HL-60 (cell line): ENCODE results near the gene SMYD2.

Experiments used
- DNase-seq, 2 experiments: peaks; one replicate each; pipeline ENCODE4 v3.0.0-alpha.2; 2010 to 2020; ENCODE audit warnings: low read depth in 1 of 2, low spot score in 1 of 2
- H3K27ac ChIP-seq: fragments of 250-450 bp; sonication (Bioruptor Pico); replicated peaks from 2 replicates; pipeline ENCODE4 v1.5.1; 2020; ENCODE audit warnings: mild to moderate bottlenecking, moderate library complexity
- H3K27me3 ChIP-seq: fragments of 250-450 bp; sonication (Bioruptor Pico); 2 replicates; pipeline ENCODE4 v1.5.1; 2021; ENCODE audit warnings: mild to moderate bottlenecking, moderate library complexity; ENCODE audit not compliant: insufficient read depth, poor library complexity, severe bottlenecking
- H3K4me3 ChIP-seq: replicated peaks from 2 replicates; pipeline ENCODE4 v1.5.1; 2011; ENCODE audit warnings: mild to moderate bottlenecking, control low read depth, low read length; ENCODE audit not compliant: insufficient read depth
- CTCF ChIP-seq: IDR thresholded peaks from one replicate; pipeline ENCODE4 v1.5.1; 2011; ENCODE audit warnings: low read length, control low read depth, inconsistent platforms; ENCODE audit not compliant: insufficient read depth
- GABPA ChIP-seq: IDR thresholded peaks from 2 replicates; pipeline ENCODE4 v1.6.1; 2012; ENCODE audit warnings: low read depth
- POLR2AphosphoS5 ChIP-seq: IDR thresholded peaks from 2 replicates; pipeline ENCODE4 v1.6.1; 2012; ENCODE audit warnings: low read depth
- REST ChIP-seq: IDR thresholded peaks from 2 replicates; pipeline ENCODE4 v1.6.1; 2012; ENCODE audit warnings: low read depth; ENCODE audit not compliant: insufficient replicate concordance
- SPI1 ChIP-seq: IDR thresholded peaks from 2 replicates; pipeline ENCODE4 v1.6.1; 2012; ENCODE audit warnings: low read depth, mild to moderate bottlenecking, borderline replicate concordance

Gene SMYD2

GRCh38 chr1:214326406-214326805 is 45.4 kb downstream of the SMYD2 start:
- no peak for DNase-seq
- no peak overlapping the region for H3K27ac ChIP-seq
- no peak for TF ChIP-seq CTCF
- no peak for TF ChIP-seq SPI1
- TF ChIP-seq POLR2AphosphoS5 = no peak
- TF ChIP-seq REST = no peak
- TF ChIP-seq GABPA = no peak
- H3K4me3 ChIP-seq = no peak overlapping the region
- no peaks in the 10 kb centered on the region for H3K27me3 ChIP-seq

GRCh38 chr1:214327514-214327913 is 46.6 kb downstream of the SMYD2 start:
- no peak overlapping the region for H3K4me3 ChIP-seq
- no peak for DNase-seq

More at GRCh38 chr1:214327514-214327913, 46.6 kb downstream of the SMYD2 start:
- Histone ChIP-seq H3K27ac (no peak overlapping the region), H3K27me3 (no peaks in the 10 kb centered on the region)
- TF ChIP-seq POLR2AphosphoS5 (no peak), REST (no peak), CTCF (no peak), GABPA (no peak), SPI1 (no peak)
